ENCODE results near the gene PARD3. TPM values are rescaled to one million over a fixed set of nuclear protein-coding genes. Genes with fewer than 3 reads are reported as not detected.

Gene PARD3
- total and polyA plus RNA-seq, 10 of the 15 experiments (the other 5 are each of a cell fraction or from before 2014, with no cell fraction given), result 2.6 to 43.1 (median 13.9) TPM

GRCh38 chr10:34627741-34628140 is 187.4 kb downstream of the PARD3 start:
- RAD21 ChIA-PET (ENCODE audit: unreplicated experiment), result interaction anchor here (2.3 to 2.7 kb wide), 2 partner anchors 11 to 15 kb away, joined by 6 to 7 read pairs; no protein-coding TSS in a partner anchor
- SMC1A ChIA-PET (ENCODE audit: uncharacterized antibody, unreplicated experiment), result interaction anchor here (1.3 to 3.9 kb wide), 5 partner anchors 10 to 101 kb away, joined by 3 to 23 read pairs (median 15); no protein-coding TSS in a partner anchor
- no peaks in the 10 kb centered on the region for H3K27me3 ChIP-seq (replicated peaks in 1 of 2; ENCODE audit: control insufficient read depth in 2 of 2, insufficient read depth in 2 of 2, low read length in 1 of 2)
- no peak overlapping the region for H3K4me3 ChIP-seq
- DNase-seq (ENCODE audit: low read depth, low spot score) (no peak), FAIRE-seq (no peak), ATAC-seq (peak; percentile 41)
- H2AFZ ChIP-seq (ENCODE audit: control insufficient read depth, low read depth, low read length), result no peak overlapping the region
- no TSS peak for BruUV-seq (replicated peaks)
- H3K9ac ChIP-seq (ENCODE audit: control insufficient read depth, insufficient read depth, low read length), result no peak overlapping the region
- no peaks in the 10 kb centered on the region for H3K4me1 ChIP-seq (ENCODE audit: control insufficient read depth, insufficient read depth, low read length)
- H3K4me2 ChIP-seq (ENCODE audit: control insufficient read depth, insufficient read depth), result no peak overlapping the region
- POLR2A ChIA-PET, result interaction anchor here (0.5 to 1.1 kb wide), 2 partner anchors 15 to 284 kb away, joined by 3 to 7 read pairs; no protein-coding TSS in a partner anchor
- H3K9me3 ChIP-seq (replicated peaks; ENCODE audit: control insufficient read depth, insufficient read depth, low read length), result no peaks in the 10 kb centered on the region
- CTCF ChIA-PET, result interaction anchor here (0.9 to 3.0 kb wide), 4 partner anchors 9 to 103 kb away, joined by 3 to 12 read pairs (median 4); no protein-coding TSS in a partner anchor
- H3K79me2 ChIP-seq (ENCODE audit: control insufficient read depth, insufficient read depth, low read length), result no peaks in the 10 kb centered on the region
- intact Hi-C loops (cut with micrococcal nuclease; ENCODE audit: unreplicated experiment), result no loop called here
- H3K36me3 ChIP-seq (ENCODE audit: control insufficient read depth in 2 of 2, insufficient read depth in 2 of 2, low read length in 1 of 2), result no peaks in the 10 kb centered on the region
- H3K27ac ChIP-seq (ENCODE audit: control insufficient read depth, insufficient read depth), result no peak overlapping the region
- TF ChIP-seq TCF7 (IDR thresholded peaks at IDR 0.05; ENCODE audit: borderline replicate concordance) (no peak), ZZZ3 (IDR thresholded peaks at IDR 0.05; ENCODE audit: control insufficient read depth, insufficient read length, low read depth) (no peak), ATF7 (IDR thresholded peaks at IDR 0.05; ENCODE audit: low read depth) (no peak), POLR2A (IDR thresholded peaks at IDR 0.05; ENCODE audit: low read depth, low read length) (no peak), SP1 (IDR thresholded peaks at IDR 0.05; ENCODE audit: low read depth, low read length) (no peak), STAT3 (IDR thresholded peaks at IDR 0.05; ENCODE audit: low read depth, low read length) (no peak), CBX5 (IDR thresholded peaks at IDR 0.05; ENCODE audit: low read depth) (no peak), CBFB (IDR thresholded peaks at IDR 0.05; ENCODE audit: low read depth) (no peak), POLR2AphosphoS2 (IDR thresholded peaks at IDR 0.05; ENCODE audit: low read depth, low read length) (no peak), RBBP5 (conservative IDR thresholded peaks at IDR 0.05) (no peak)
- no peaks in the 10 kb centered on the region for H4K20me1 ChIP-seq (ENCODE audit: control insufficient read depth, insufficient read depth)
- in situ Hi-C loops (cut with MboI), result loop anchor here (25.0 kb wide), 1 partner anchor 1440 kb away; no protein-coding TSS in a partner anchor
- WGBS (ENCODE audit: insufficient coverage, insufficient replicate concordance, low lambda C conversion rate, missing lambda C conversion rate), result 6% methylated on average over 3 of the region's 3 CpGs

Measured in GM12878 (cell line).